Endometrial microvascular endothelial cells (primary cell): ENCODE measurements around the gene WDTC1. TPM values are rescaled to one million over a fixed set of nuclear protein-coding genes. Genes with fewer than 3 reads are reported as not detected.

ENCODE experiments used
- in situ Hi-C: cut with HindIII; loops from 2 replicates; pipeline ENCODE4 v1.10.0; 2017; ENCODE audit warnings: low sequenced_read_pairs, low pct_unique_long_range_greater_than_20kb; ENCODE audit errors: inconsistent ontology term
- total RNA-seq: library from RNA; depleted of rRNA; stranded (reverse); fragments of >200 nt; gene quantifications from one replicate; pipeline ENCODE4 v1.2.3, GENCODE V29; 2015; ENCODE audit errors: inconsistent ontology term

Gene WDTC1
- total RNA-seq, 1 donor from 2014 or later, result 25.2 TPM

- in situ Hi-C loops, result no loop called here
Measured at GRCh38 chr1:27346991-27347624, 112.7 kb downstream of the WDTC1 start.

- in situ Hi-C loops, result no loop called here
Measured at GRCh38 chr1:27348861-27349783, 114.7 kb downstream of the WDTC1 start.

DNA sequence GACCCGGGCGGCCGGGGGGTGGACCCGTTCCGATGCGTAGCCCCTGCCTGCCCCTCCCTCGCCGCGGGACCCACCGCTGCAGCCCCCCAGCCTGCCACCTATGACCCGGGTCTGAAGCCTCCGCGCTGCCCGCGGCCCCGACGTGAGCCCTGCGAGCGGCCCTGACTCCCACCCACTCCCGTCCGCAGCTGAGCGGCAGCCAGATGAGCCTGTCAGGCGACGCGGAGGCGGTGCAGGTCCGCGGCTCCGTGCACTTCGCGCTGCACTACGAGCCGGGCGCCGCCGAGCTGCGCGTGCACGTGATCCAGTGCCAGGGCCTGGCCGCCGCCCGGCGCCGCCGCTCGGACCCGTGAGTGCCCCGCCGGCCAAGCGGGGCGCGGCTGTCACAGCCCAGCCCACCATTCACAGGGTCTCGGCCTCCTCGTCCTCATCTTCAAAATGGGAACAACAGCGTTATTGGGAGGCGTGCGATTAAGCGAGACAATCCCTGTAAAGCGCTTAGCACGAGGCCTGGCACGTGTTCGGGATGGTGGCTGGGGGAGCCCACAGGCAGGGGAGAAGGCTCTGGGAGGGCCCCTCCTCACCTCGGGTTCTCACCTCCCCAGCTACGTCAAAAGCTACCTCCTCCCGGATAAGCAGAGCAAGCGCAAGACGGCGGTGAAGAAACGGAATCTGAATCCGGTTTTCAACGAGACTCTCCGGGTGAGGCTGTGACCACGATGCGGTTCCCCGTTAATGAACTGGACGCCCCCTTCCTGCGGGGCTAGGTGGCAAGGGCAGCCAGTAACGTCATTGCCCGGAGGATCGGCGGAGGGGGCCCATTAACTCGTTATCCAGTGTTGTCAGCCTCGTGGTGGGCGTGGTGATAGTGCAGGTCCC is 115.6 kb downstream of the WDTC1 start:
- in situ Hi-C loops, result no loop called here

DNA sequence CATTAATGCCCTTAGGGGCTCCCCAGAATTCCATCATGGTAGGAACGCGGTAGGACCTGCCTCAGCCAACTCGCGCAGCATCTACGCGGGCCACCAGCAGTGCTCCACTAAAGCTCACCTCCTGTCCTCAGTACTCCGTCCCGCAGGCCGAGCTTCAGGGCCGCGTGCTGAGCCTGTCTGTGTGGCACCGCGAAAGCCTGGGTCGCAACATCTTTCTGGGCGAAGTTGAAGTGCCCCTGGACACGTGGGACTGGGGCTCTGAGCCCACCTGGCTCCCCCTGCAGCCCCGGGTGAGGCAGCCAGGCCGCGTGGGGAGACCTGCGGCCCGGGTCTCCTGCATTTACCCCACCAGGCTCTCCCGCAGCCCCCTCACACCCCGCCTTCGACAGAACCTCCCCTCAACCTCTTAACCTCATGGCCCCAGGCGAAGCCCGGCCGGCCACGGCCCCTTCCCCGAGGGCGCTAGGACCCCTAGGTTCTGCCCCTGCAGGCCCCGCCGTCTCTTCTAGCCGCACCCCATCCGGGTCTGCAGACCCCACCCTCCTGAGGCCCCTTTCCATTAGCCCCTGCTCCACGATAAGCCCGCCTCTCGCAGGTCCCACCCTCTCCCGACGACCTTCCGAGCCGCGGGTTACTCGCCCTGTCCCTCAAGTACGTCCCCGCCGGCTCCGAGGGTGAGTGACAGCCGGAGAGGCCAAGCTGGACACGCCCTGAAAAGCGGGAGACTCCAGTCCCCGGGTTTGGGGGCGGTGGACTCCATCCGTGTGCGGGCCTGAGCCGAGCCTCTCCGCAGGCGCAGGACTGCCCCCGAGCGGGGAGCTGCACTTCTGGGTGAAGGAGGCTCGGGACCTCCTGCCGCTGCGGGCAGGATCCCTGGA is 116.5 kb downstream of the WDTC1 start:
- in situ Hi-C loops, result no loop called here

DNA sequence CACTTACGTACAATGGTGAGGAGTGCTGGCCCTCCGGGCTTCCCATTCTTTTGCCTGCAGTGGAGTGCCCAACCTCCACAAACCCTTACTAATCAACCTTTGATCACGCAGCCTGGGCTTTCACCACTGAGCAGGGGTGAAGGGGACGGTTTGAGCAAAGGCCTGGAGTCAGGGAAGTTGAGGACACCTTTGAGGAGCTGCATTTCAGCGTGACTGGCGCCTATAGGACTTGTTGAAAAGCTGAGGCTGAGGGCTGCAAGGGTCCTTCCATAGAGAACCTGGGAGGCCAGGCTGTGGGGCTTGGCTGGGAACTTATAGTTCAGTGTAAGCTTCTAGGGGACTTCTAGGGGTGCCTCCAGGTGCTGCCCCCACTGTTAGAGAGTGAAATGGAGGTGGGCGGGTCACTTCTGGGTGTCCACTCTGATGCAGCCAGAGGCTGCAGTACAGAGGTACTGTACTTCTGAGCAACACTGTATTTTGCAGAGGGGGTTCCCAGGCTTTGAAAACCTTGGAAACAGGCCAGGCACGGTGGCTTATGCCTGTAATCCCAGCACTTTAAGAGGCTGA is 117.2 kb downstream of the WDTC1 start:
- in situ Hi-C loops, result no loop called here

- in situ Hi-C loops, result no loop called here
Measured at GRCh38 chr1:27353166-27353565, 118.7 kb downstream of the WDTC1 start.

- in situ Hi-C loops, result no loop called here
Measured at GRCh38 chr1:27353629-27354028, 119.2 kb downstream of the WDTC1 start.

GRCh38 chr1:27355683-27356082 is 121.3 kb downstream of the WDTC1 start:
- in situ Hi-C loops, result no loop called here

DNA sequence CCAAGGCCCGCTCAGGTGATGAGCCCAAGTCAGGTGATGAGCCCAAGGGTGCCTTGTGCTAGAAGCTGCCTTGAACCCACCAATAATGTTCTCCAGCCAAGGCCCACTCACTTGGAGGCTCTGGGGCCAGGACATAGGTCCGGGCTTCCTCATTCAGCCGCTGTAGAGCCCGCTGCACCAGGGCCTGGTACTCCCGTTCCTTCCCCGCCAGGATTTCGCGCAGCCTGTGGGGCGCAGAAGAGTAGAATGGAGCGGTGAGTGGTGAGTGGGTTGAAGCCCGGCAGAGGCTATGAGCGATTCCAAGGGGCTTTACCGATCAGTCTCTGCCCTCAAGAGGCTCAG is 121.8 kb downstream of the WDTC1 start:
- in situ Hi-C loops, result no loop called here

- in situ Hi-C loops, result no loop called here
Measured at GRCh38 chr1:27356619-27357280, 122.3 kb downstream of the WDTC1 start.

- in situ Hi-C loops, result no loop called here
Measured at GRCh38 chr1:27357281-27358037, 123.0 kb downstream of the WDTC1 start.

Other genes with a start within 250 kb of the WDTC1 start
- 49.9 TPM for gene TRNP1, start 240.9 kb upstream of the WDTC1 start, total RNA-seq
- gene TENT5B, start 221.8 kb upstream of the WDTC1 start, total RNA-seq, result 4.1 TPM
- 45.5 TPM for gene SLC9A1, start 79.5 kb upstream of the WDTC1 start, total RNA-seq
- 29.5 TPM for gene TMEM222, start 87.5 kb downstream of the WDTC1 start, total RNA-seq
- gene SYTL1, start 107.4 kb downstream of the WDTC1 start, total RNA-seq, result not detected
- gene MAP3K6, start 132.3 kb downstream of the WDTC1 start, total RNA-seq, result 18.0 TPM
- 1.9 TPM for gene FCN3, start 140.2 kb downstream of the WDTC1 start, total RNA-seq
- not detected for gene CD164L2, start 148.7 kb downstream of the WDTC1 start, total RNA-seq
- gene GPR3, start 158.0 kb downstream of the WDTC1 start, total RNA-seq, result 1.9 TPM